ENCODE data around the gene RABEP2.
"Not testable (repeated sequence)": the region's sequence is repeated elsewhere in the genome, so short reads cannot be mapped to it uniquely, and the experiment has no call there.

RABEP2 gene

DNA sequence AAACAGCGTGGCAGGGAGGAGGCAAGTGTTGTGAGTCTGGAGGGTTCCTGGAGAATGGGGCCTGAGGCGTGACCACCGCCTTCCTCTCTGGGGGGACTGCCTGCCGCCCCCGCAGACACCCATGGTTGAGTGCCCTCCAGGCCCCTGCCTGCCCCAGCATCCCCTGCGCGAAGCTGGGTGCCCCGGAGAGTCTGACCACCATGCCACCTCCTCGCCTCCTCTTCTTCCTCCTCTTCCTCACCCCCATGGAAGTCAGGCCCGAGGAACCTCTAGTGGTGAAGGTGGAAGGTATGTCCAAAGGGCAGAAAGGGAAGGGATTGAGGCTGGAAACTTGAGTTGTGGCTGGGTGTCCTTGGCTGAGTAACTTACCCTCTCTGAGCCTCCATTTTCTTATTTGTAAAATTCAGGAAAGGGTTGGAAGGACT, 6.8 kb upstream of the RABEP2 start, which contains the start of gene CD19:
TSS of gene CD19 (plus strand) at position 171 of the 425 bp plus-strand sequence. CDS start at position 201, 30 bp downstream.
- no peak for DNase-seq

DNA sequence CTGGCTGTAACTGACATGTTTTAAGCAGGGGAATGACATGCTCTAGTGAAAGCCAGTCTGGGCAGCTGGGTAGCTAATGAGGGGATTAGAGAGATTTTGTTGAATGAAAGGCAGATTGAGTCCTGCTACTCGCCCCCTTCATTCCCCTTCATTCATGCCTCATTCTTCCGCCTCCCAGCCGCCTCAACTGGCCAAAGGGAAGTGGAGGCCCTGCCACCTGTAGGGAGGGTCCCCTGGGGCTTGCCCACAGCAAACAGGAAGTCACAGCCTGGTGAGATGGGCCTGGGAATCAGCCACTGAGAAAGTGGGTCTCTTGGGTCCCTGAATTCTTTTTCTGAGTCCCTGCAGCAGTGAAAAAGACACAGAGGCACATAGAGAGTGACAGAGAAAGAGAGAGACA, 5.6 kb upstream of the RABEP2 start:
- DNase-seq = no peak

DNA sequence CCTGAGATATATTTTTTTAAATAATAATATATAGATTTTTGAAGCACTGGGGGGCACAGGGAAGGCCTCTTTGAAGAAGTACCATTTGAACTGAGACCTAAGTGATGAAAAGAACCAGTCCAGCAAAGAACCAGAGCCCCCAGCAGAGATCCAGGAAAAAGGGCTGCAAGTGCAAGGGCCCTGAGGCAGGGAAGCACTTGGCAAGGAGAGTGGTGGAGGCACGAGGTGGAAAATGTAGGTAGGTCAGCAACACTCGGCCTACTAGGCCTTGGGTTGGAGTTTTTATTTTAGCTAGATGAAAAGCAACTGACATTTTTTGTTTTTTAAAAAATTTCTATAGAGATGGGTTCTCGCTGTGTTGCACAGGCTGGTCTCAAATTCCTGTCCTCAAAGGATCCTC, 5.2 kb upstream of the RABEP2 start:
- DNase-seq = no peak

DNA sequence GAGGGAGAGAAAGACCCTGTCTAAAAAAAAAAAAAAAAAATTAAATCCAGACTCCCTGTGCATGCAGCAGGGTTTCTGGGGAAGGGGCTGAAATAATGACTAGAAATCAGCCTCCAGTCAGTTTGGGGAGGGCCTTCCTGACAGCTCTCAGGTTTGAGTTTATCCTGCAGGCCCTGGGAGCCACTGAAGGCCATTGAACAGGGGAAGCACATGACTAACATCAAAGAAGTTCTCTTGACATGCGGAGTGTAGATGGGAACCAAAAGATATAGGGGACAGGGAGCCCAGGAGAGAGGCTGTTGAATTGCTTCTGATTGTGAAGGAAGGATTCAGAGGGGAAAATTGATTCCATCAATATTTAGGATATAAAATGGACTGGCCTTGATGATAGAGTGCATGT, 2.8 kb upstream of the RABEP2 start:
- DNase-seq = no peak

DNA sequence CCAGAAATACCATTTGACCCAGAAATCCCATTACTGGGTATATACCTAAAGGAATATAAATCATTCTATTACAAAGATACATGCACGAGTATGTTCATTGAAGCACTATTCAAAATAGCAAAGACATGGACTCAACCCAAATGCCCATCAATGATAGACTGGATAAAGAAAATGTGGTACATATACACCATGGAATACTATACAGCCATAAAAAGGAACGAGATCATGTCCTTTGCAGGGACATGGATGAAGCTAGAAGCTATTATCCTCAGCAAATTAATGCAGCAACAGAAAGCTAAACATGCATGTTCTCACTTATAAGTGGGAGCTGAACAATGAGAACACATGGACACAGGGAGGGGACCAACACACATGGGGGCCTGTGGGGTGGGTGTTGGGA, 1.2 kb upstream of the RABEP2 start:
- not testable (repeated sequence) for DNase-seq

DNA sequence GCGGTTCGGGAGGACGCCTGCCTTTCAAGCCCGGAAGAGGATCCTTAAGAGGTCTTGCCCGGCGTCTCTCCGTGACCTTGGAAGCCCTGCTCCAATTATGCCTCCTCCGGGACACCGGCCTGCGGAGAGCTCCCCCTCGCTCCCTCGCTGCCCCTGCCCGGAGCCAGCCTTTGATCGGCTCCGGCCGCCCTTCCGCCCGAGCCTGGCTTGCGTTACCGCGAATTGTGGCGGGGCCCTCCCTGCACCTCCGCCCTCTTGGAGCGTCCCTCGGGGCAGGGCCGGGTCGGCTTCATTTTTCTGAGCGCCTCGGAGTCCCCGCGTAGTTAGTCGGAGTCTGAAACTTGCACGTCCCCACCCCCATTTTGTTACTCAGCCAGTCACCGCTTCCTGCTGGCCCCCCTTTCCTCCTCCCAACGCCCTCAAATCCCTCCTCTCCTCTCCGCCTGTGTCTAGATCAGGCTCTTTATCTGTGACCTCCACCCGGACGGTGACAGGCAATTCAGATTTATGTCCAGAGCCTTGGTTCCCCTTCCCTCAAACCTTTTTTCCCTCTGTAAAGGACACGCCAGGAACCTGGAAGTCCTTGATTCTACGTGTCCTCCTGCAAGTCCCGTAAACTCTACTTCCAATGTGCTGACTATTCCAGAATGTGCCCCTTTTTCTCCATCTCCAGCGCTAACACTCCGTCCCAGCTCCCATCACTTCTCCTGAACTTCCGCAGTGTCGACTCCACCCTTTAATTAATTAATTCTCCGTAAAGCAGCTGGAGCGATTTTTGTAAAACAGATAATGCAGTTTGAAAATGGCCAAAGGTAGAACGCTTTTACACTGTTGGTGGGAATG, 569 bp upstream of the RABEP2 start:
- DNase-seq = peak; percentile 89

DNA sequence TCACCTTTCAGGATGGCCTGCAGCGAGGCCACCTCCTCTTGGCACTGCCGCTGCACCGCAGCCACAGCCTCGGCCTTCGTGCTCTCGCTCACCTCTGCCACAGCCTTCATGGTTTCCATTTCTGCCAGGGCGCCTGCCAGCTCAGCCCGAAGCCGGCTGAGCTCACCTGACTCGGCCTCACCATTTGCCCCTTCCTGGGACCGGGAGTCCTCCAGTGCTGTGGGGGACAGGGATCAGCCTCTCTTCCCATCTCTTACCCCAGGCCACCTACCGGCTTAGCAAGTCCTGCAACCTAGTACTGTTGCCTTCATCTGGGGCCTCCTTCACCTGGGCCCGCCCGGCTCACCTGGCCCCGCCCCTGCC, 658 bp downstream of the RABEP2 start:
- no peak for DNase-seq

DNA sequence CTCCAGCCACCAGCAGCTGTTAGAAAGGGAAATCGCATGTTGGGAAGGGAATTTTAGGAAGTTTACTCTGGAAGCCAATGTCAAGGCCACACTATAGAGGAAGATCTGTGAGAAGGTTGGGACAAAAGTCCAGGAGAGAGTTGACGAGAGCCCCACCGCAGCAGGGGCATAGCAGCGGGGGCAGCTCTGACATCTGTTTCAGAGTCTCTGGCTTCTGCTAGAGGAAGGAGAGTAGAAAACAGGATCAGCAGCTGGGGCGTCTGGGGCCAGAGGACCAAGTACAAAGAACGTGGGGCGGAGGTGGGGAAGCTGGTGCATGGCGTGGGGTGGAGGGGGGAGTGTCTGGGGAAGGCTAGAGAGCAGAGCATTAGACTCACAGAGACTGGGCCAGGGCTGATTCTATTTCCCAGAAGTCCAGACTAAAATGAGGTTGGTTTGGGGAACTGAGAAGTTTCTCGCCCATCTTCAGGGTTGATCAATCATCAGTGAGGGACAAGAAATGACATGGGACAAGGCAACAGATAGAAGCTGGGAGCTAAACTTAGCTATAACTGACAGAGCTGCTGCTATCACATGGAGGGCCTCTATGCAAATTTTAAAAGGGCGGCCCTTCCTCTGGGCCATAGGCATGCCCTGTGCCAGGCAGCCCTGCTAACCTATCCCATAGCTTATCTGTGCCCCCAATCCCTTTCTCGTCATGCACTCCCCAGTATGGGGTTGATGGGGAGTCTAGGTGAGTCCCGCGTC, 1.2 kb downstream of the RABEP2 start:
- DNase-seq = no peak

DNA sequence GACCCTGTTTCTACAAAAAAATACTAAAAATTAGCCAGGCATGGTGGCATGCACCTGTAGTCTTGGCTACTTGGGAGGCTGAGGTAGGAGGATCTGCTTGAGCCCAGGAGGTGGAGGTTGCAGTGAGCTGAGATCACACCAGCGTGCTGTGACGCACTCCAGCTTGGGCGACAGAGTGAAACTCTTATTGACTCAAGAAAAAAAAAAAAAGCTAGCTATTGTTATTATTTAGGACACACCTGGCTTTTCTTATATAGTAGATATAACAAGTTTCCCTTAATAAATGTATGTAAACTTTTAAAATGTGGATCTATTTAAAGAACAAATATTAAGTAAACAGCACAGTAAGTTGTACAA, 1.8 kb downstream of the RABEP2 start:
- DNase-seq = no peak

DNA sequence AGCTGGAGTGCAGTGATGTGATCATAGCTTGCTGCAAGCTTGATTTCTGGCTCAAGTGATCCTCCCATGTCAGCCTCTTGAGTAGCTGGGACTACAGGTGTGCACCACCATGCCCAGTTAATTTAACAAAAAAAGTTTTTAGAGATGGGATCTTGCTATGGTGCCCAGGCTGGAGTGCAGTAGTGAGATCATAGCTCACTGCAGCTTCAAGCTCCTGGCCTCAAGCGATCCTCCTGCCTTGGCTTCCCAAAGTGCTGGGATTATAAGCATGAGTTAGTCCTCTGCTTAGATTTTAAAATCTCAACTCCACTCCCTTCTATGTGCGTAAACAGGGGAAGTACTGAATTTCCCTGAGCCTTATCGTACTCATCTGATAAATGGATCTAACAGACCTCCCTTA, 6.3 kb downstream of the RABEP2 start:
- DNase-seq = no peak

DNA sequence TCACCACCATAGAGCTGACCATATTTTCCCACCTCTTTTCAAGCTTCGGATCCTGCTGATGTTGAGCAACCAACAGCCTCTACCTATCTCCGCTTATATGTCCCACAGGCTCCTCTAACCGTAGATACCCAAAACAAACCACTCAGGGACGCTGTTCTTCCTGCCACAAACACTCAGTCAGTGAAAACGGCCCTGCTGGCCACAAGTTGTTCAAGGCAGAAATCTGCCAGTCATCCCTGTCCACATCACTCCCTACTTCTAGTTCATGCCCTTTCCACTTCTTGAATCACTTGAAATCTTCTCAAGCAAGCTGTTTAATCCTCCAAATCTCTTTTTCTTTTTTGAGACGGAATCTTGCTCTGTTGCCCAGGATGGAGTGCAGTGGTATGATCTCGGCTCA, 7.9 kb downstream of the RABEP2 start:
- no peak for DNase-seq

DNA sequence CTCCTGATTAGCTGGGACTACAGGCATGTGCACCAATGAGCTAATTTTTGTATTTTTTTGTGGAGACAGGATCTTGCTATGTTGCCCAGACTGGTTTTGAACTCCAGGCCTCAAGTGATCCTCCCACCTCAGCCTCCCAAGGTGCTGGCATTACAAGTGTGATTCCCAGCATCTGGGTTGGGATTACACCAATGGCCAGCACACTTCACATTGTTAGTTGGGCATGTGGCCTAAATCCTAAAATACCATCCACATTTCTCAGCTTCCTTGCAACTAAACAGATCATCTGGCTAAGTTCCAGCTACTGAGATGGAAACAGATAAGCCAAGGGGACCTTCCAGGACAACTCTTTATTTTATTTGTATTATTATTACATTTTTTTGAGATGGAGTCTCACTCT, 9.9 kb downstream of the RABEP2 start:
- no peak for DNase-seq

DNA sequence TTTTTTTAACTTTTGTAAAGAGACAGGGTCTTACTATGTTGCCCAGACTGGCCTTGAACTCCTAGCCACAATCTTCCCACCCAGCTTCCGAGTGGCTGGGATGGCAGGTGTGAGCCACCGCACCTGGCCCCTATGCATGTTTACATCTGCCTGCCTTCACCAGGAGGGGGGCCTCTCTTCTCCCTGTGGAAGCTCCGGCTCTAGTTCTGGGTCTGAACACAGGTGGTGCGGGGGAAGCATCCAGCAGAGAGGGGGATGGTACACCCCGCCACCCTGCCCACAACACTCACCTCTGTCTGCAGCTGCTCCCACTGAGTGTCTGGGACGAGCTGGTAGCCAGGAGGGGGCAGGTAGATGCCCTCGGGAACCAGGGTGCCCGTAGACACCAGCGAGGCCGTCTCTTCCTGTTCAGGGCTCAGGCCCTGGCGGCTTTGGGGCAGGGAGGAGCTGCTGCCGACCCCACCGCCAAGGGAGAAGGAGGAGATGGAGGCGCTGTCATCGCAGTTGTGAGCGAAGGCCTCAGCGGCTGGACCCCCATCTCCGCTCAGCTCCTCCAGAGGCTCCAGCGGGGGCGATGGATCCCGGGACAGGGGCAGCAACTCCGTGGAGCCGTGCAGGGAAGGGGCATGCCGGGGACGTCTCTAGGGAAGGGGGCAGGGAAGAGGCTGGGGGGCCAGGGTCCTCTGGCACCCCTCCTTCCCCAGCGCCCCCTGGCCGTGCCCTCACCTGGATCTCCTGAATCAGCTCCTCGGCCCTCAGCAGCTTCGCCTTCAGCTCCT, 10.9 kb downstream of the RABEP2 start:
- DNase-seq = no peak

DNA sequence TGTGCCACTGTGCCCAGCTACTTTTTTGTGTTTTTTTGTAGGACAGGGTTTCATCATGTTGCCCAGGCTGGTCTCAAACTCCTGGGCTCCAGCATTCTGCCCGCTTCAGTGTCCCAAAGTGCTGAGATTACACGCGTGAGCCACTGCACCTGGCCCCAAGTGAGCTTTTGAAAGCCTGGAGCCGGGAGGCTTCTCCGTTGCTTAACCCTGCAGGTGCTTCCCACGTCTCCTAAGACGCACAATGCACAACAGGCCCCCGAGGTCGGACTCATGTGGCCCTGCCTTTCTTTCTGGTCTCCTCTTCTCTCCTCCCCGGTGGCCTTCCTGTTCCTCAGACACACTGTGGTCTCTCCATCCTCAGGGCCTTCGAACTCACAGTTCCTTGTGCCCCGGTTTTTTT, 12.5 kb downstream of the RABEP2 start:
- no peak for DNase-seq

DNA sequence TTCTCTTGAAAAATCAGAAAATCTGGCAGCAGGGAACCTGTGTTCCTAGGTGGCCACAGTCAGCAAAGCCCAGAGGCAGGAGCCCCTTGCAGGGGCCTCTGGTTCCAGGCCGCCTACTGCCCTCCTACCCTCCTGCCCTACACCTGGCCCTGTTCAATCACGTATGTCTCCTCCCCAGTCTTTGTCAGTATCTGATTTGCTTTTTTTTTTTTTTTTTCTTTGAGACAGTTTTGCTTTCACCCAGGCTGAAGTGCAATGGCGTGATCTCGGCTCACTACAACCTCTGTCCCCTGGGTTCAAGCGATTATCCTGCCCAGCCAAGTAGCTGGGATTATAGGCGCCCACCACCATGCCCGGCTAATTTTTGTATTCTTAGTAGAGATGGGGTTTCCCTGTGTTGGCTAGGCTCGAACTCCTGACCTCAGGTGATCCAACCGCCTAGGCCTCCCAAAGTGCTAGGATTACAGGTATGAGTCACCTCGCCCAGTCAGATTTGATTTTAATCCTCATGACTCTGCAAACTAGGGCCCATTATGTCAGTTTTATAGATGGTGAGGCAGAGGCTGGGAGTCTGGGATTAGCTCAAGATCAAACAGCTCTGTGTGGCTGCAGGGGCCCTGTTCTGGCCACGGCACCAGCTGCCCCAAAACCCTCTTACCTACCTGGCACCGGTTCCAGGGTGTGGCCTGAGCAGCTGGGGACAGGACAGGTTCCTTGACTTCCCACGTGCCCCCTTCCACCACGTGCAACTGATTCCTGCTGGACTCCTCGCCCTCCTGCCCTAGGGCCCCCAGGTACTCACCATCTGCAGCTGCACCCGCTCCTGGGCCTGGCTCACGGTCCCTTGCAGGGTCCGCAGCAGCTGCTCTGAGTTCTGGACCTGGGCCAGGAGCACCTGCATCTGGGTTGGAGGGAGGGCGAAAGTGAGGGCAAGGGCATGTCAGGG, 14.7 kb downstream of the RABEP2 start:
- DNase-seq = peak; percentile 16

DNA sequence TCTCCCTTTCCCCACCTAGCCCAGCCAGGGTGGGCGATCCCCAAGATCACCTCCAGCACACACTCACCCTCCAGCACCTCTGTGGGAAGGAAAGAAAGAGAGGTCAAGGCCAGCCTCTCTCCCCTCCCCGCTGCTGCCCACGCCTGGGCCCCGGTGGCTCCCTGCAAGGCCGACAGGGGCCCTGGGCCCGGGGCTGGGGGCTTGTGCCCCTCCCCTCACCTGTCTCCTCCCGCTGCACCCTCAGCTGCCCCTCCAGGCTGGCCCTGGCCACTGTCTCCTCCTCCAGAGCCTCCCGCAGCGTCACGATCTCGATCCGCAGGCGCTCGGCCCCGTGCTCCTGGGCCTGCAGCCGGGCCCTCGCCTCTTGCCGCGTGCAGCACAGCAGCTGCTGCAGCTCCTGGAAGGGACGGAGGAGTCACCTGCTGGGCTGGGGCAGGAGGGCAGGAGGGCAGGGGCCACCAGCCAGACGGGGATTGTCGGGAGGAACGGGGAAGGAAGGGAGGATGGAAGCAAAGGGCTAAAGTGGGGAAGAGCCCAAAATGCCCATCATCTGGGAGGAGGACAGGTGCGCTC, 19.2 kb downstream of the RABEP2 start:
- no peak for DNase-seq

DNA sequence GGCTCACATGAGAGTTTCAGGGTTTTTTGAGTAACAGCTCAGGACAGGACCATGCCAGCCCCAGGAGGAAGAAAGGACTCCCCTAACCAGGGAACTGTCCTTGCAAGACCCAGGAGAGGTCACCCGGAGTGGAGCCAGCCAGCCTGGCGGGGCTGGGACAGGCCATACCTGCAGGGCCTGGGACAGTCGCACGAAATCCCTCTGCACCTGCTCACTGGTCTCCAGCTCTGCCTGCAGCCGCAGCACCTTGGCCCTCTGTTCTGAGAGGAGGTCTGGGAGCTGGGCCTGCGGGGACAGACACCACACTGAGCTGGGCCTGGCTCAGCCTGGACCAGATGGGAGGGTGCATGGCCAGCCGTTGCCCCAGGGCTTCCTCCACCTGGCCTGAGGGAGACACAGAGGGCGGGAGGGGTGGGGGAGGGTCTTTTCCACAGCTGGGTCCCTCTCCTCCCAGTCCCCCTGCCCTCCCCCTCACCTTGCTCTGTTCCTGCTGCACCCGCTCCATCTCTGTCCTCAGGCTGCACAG, 19.7 kb downstream of the RABEP2 start:
- no peak for DNase-seq

DNA sequence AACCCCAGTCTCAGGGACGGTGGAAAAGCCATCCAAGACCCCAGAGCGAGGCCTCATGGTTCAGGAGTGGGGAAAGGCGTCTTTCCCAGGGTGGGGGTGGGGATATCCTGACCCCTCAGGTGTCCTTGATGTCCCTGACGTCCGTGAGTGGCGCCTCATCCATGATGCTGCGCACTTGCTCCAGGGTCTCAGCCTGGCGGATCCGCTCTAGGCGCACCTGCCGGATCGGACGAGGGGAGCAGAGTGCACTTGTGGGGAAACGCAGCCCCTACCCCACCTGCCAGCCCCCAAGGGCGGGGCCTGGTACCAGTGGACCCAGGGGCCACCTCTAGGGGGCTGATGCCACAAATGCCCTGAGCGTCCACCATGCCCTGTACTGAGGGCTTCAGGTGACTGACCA, 20.2 kb downstream of the RABEP2 start:
- DNase-seq = no peak

DNA sequence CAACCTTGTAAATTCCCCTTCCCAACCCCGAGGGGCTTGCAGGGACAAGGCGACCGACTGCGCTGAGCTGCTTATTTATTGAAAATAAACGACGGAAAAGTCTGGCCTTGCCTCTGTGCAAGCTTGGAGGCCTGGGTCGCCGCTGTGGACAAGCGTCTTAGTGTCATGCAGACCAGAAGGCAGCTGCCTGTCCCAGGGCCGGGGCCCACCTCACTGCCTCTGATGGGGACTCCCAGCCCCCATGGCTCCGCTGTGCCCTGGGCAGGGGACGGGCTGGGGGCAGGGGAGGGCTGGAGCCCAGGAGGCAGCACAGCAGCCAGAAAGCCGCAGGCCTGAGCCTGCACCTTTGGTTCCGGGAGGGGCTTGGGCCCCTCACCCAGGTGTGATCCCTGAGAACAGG, 20.7 kb downstream of the RABEP2 start:
- no peak for DNase-seq

DNA sequence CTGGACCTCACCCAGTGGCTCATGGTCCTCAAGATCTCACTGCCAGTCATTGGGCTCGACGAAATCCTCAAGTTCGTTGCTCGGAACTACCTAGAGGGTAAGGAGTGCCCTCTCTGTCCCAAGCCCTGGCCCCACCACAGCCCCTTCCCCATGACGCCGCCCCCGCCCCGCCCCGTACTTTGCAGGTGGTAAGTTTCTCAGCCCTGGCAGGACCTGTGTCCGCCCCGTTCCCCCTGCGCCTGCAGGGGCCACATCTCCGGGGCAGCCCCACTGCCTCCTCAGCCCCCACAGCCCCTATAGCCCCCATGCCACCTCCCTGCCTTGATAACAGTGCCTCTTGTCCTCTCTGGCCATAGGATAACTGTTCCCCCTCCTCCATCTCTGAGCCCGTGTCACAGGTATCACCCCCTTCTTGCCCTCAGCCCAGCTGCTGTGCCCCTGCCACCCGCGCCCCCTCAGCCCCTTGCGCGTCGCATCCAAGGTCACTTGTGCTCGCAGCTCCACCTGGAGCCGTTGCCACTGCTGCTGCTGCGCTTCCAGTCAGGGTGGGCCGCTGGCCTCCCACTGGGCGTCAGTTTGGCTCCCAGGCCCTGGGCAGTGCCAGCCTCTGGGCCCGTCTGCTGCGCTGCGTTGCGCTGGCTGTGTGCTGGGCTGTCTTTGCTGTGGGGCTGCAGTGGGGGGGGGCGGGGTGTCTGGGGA, 21.5 kb downstream of the RABEP2 start:
- no peak for DNase-seq

DNA sequence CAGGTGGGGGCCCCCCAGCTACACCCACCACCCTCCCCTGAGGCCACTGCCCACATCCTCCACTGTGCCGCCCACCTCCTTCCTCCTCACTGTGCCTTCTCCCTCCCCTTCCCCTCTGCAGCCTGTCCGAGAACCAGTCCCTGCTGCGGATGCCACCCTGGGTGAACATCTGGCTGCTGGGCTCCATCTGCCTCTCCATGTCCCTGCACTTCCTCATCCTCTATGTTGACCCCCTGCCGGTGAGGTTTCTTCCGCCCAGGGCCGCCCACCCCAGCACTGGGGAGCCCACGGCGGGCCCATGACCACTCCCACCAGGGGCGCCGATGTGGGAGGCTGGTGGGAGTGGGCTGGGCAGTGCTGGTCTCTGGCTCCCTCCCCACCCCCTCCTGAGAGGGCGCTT, 22.1 kb downstream of the RABEP2 start:
- no peak for DNase-seq

All from activated CD4-positive, alpha-beta T cell treated with anti-CD3 and anti-CD28 coated beads for 48 hours (primary cell).